Fibroblast of the aortic adventitia (primary cell): ENCODE measurements around the gene PARVB. TPM values are rescaled to one million over a fixed set of nuclear protein-coding genes. Genes with fewer than 3 reads are reported as not detected.

Source experiments
- DNase-seq: peaks from one replicate; pipeline ENCODE4 v3.0.0-alpha.2; 2010; ENCODE audit warnings: low read depth
- H3K4me3 ChIP-seq: 2 replicates; pipeline ENCODE4 v1.5.1; 2011; ENCODE audit warnings: low read depth, mild to moderate bottlenecking, control low read depth, low read length, moderate library complexity
- total RNA-seq: library from RNA; depleted of rRNA; stranded (reverse); fragments of >200 nt; gene quantifications from 2 replicates; pipeline ENCODE4 v1.2.3, GENCODE V29; 2012; ENCODE audit warnings: low replicate concordance
- TF ChIP-seq, protein P1 (sequence below): IDR thresholded peaks from 2 replicates; pipeline ENCODE4 v1.5.1; 2011; ENCODE audit warnings: mild to moderate bottlenecking, low read length, control low read depth, inconsistent platforms; ENCODE audit not compliant: insufficient read depth

The PARVB gene
- total RNA-seq, 1 donor = 30.6 TPM

DNA sequence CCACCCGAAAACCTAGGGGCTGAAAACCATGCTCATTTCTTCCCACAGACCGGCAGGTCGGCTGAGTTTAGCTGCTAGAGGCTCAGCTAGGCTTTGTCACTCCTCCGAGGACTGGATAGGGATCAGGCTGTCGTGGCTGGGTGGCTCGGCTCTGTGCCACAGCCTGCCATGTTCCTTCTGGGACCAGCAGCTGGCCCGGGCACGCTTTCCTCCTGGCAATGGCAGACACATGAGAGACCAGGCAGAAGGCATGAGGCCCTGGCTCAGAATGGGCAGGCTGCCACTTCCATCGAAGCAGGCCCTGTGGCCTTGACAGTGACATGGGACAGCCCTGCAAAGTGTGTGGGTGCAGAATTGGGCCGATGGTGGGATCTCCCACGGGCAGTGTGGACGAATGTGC is 177.6 kb downstream of the PARVB start:
- TF ChIP-seq, protein P1, sequence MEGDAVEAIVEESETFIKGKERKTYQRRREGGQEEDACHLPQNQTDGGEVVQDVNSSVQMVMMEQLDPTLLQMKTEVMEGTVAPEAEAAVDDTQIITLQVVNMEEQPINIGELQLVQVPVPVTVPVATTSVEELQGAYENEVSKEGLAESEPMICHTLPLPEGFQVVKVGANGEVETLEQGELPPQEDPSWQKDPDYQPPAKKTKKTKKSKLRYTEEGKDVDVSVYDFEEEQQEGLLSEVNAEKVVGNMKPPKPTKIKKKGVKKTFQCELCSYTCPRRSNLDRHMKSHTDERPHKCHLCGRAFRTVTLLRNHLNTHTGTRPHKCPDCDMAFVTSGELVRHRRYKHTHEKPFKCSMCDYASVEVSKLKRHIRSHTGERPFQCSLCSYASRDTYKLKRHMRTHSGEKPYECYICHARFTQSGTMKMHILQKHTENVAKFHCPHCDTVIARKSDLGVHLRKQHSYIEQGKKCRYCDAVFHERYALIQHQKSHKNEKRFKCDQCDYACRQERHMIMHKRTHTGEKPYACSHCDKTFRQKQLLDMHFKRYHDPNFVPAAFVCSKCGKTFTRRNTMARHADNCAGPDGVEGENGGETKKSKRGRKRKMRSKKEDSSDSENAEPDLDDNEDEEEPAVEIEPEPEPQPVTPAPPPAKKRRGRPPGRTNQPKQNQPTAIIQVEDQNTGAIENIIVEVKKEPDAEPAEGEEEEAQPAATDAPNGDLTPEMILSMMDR = no peak
- H3K4me3 ChIP-seq = no peak overlapping the region
- no peak for DNase-seq

DNA sequence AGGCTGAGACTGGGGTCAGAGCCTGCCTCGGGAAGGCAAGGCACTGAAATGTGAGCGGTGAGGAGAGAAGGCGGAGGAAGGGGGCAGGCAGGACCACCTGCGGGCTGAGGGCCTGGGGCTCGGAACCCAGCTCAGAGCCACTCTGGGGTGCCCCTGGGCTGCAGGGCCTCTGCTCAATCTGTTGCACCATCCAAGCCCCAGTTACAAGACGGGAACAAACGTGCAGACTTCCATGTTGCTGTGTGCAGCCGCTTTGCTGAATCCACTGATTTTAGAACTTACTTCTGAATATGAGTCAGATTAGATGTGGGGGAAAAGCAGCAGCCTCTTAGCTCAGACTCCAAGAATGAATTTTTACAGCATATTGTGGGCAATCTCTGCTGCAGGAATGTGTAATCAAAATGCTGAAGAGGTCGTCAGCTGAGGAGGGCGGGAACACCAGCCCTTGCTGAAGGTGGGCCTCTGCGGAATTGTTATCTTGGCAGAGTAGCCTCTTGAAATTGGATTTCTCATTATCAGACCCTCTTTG is 178.2 kb downstream of the PARVB start:
- H3K4me3 ChIP-seq = no peak overlapping the region
- peak; percentile 83 for DNase-seq
- TF ChIP-seq, protein P1 = no peak

GRCh38 chr22:44203203-44203602 is 179.1 kb downstream of the PARVB start:
- no peak for DNase-seq
- TF ChIP-seq, protein P1 = no peak
- no peak overlapping the region for H3K4me3 ChIP-seq

DNA sequence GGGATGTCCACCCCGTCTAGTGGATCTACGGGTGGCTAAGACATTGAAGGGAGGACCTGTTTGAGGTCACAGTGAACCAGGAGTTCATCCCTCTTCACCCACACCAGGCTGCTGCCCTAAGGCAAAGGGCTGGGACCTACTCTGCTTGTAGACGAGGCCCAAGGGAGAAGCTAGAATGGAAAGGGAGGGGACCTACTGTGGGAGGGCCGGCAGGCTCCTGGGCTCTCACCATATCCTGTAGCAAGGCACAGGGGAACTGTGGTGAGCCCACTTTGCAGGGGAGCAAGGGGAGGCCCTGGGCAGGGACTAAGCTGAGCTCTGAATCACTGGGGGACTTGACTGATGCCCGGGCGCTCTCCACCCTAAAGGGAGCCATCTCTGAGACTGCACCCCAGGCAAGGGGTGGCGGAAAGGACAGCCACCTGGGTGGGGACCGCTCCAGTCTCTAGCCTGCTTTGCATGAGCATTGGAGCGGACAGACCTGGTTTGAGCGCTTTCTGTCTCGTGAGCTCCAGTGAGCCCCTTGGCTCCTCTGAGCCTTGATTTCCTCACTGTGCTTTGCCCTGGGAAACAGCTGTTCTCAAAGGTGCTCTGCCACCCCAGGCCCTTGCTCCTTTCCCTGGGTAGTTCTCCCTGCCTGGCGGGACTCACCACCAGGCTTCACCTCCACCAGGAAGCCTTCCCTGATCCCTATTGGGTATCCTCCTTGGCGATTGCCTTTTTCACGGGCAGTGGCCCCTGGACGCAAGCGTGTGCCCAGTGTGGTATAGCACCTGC is 180.8 kb downstream of the PARVB start:
- DNase-seq = no peak
- no peak overlapping the region for H3K4me3 ChIP-seq
- TF ChIP-seq, protein P1 = no peak

- no peak overlapping the region for H3K4me3 ChIP-seq
- no peak for DNase-seq
- TF ChIP-seq, protein P1 = no peak
These were observed 181.6 kb downstream of the PARVB start for GRCh38 chr22:44205516-44206329.

GRCh38 chr22:44206330-44206645 is 182.2 kb downstream of the PARVB start:
- TF ChIP-seq, protein P1 = no peak
- H3K4me3 ChIP-seq = no peak overlapping the region
- no peak for DNase-seq
